ENCODE measurements around the gene TAL1. TPM values are rescaled to one million over a fixed set of nuclear protein-coding genes. Genes with fewer than 3 reads are reported as not detected.
"Not testable (repeated sequence)": the region's sequence is repeated elsewhere in the genome, so short reads cannot be mapped to it uniquely, and the experiment has no call there.

Gene TAL1
- total RNA-seq, 1 donor from 2014 or later, result not detected

- DNase-seq (ENCODE audit: low read depth), result no peak
These were observed 18.6 kb downstream of the TAL1 start for GRCh38 chr1:47213230-47213963.

- DNase-seq (ENCODE audit: low read depth), result no peak
These were observed 19.3 kb downstream of the TAL1 start for GRCh38 chr1:47212636-47213229.

GRCh38 chr1:47211796-47212269, 20.2 kb downstream of the TAL1 start:
- DNase-seq (ENCODE audit: low read depth), result no peak

- no peak for DNase-seq (ENCODE audit: low read depth)
These were observed 21.4 kb downstream of the TAL1 start for GRCh38 chr1:47210666-47211065.

- DNase-seq (ENCODE audit: low read depth), result no peak
These were observed 22.2 kb downstream of the TAL1 start for GRCh38 chr1:47209725-47210325.

- no peak for DNase-seq (ENCODE audit: low read depth)
These were observed 22.9 kb downstream of the TAL1 start for GRCh38 chr1:47209091-47209490.

- no peak for DNase-seq (ENCODE audit: low read depth)
These were observed 23.6 kb downstream of the TAL1 start for GRCh38 chr1:47208374-47208850.

- no peak for DNase-seq (ENCODE audit: low read depth)
These were observed 24.1 kb downstream of the TAL1 start for GRCh38 chr1:47207803-47208373.

- no peak for DNase-seq (ENCODE audit: low read depth)
These were observed 26.1 kb downstream of the TAL1 start for GRCh38 chr1:47205918-47206317.

GRCh38 chr1:47203504-47203903, 28.5 kb downstream of the TAL1 start:
- not testable (repeated sequence) for DNase-seq (ENCODE audit: low read depth)

- peak; percentile 82 for DNase-seq (ENCODE audit: low read depth)
These were observed 30.8 kb downstream of the TAL1 start for GRCh38 chr1:47201179-47201578.

GRCh38 chr1:47198214-47198613, 33.8 kb downstream of the TAL1 start:
- no peak for DNase-seq (ENCODE audit: low read depth)

GRCh38 chr1:47196622-47197021, 35.4 kb downstream of the TAL1 start:
- no peak for DNase-seq (ENCODE audit: low read depth)

- not testable (repeated sequence) for DNase-seq (ENCODE audit: low read depth)
These were observed 36.0 kb downstream of the TAL1 start for GRCh38 chr1:47195981-47196380.

- no peak for DNase-seq (ENCODE audit: low read depth)
These were observed 37.7 kb downstream of the TAL1 start for GRCh38 chr1:47194311-47194710.

GRCh38 chr1:47193496-47193895, 38.5 kb downstream of the TAL1 start:
- not testable (repeated sequence) for DNase-seq (ENCODE audit: low read depth)

GRCh38 chr1:47192458-47193384, 39.3 kb downstream of the TAL1 start:
- peak; percentile 85 for DNase-seq (ENCODE audit: low read depth)

GRCh38 chr1:47191940-47192457, 40.0 kb downstream of the TAL1 start:
- no peak for DNase-seq (ENCODE audit: low read depth)

GRCh38 chr1:47190857-47191256, 41.2 kb downstream of the TAL1 start:
- DNase-seq (ENCODE audit: low read depth), result no peak

- no peak for DNase-seq (ENCODE audit: low read depth)
These were observed 41.5 kb downstream of the TAL1 start for GRCh38 chr1:47190509-47190855.
